Esophagus muscularis mucosa (tissue), 4 donors: ENCODE results near the gene LCN6. TPM values are rescaled to one million over a fixed set of nuclear protein-coding genes. Genes with fewer than 3 reads are reported as not detected.

Source experiments
- DNase-seq: peaks from one replicate; pipeline ENCODE4 v3.0.0-alpha.2; 2017; ENCODE audit errors: extremely low spot score
- H3K27ac ChIP-seq, 4 donors: fragments of 200-600 bp; sonication (generic); replicated peaks in 1 of 4; 1 replicate in 3 of 4; 2 replicates in 1 of 4; pipeline ENCODE4 v1.5.1; 2016 to 2019; ENCODE audit warnings: mild to moderate bottlenecking in 1 of 4
- H3K27me3 ChIP-seq, 4 donors: fragments of 200-600 bp; sonication (generic); one replicate each; pipeline versions ENCODE4 v1.5.1 to v1.6.0; 2016 to 2019
- H3K36me3 ChIP-seq, 4 donors: fragments of 200-600 bp; sonication (generic); one replicate each; pipeline ENCODE4 v1.5.1; 2016 to 2019
- H3K4me1 ChIP-seq, 4 donors: fragments of 200-600 bp; sonication (generic); one replicate each; pipeline ENCODE4 v1.5.1; 2016 to 2019
- H3K4me3 ChIP-seq, 4 donors: fragments of 200-600 bp; sonication (generic); 1 replicate in 2 of 4; 2 replicates in 2 of 4; pipeline ENCODE4 v1.5.1; 2016 to 2019; ENCODE audit warnings: mild to moderate bottlenecking in 4 of 4, moderate library complexity in 1 of 4
- H3K9me3 ChIP-seq, 4 donors: fragments of 200-600 bp; sonication (generic); 1 replicate in 3 of 4; 2 replicates in 1 of 4; pipeline ENCODE4 v1.5.1; 2016 to 2019
- CTCF ChIP-seq, 3 experiments: fragments of 200-600 bp in 2 of 3; fragments of 450-650 bp in 1 of 3; sonication (generic) in 2 of 3; IDR thresholded peaks; one replicate each; pipeline ENCODE4 v1.5.1; 2017 to 2019; ENCODE audit warnings: antibody characterized with exemption in 3 of 3, mild to moderate bottlenecking in 2 of 3, moderate library complexity in 1 of 3
- EP300 ChIP-seq: sonication (generic); formaldehyde crosslinking; IDR thresholded peaks from one replicate; pipeline ENCODE4 v1.6.1; 2017; ENCODE audit warnings: antibody characterized with exemption
- POLR2A ChIP-seq: fragments of 450-650 bp; IDR thresholded peaks from one replicate; pipeline ENCODE4 v1.6.1; 2017; ENCODE audit warnings: antibody characterized with exemption, moderate library complexity, mild to moderate bottlenecking, low read depth
- POLR2AphosphoS5 ChIP-seq, 2 donors: sonication (generic); formaldehyde crosslinking; IDR thresholded peaks; one replicate each; pipeline ENCODE4 v1.6.1; 2017; ENCODE audit warnings: antibody characterized with exemption in 2 of 2
- WGBS: methylation state at CpG from one replicate; pipeline ENCODE4 v1.1.5; 2018; 5-methylcytosine and 5-hydroxymethylcytosine counted together
- intact Hi-C: fragments of 100-400 bp; cut with DNase I; formaldehyde crosslinking; loops from one replicate; pipeline ENCODE4 v1.15.1; 2023
- total RNA-seq, 4 donors: library from RNA; depleted of rRNA; stranded (reverse); fragments of >200 nt; gene quantifications; one replicate each; pipeline versions ENCODE4 v1.1.0 to v1.2.1, GENCODE V29; 2016

Gene LCN6
- total RNA-seq, 4 donors from 2014 or later = 12.5 to 32.0 (median 23.9) TPM

- Histone ChIP-seq H3K36me3 (no peaks in the 10 kb centered on the region), H3K27ac (no peak overlapping the region), H3K4me3 (no peak overlapping the region), H3K4me1 (peaks cover 0 to 22% (median 15%) of the 10 kb centered on the region in 4 donors), H3K27me3 (peaks cover 0 to 73% (median 8%) of the 10 kb centered on the region in 4 donors), H3K9me3 (peaks cover 0 to 11% (median 3%) of the 10 kb centered on the region in 4 donors)
- intact Hi-C loops = no loop called here
- WGBS = 86% methylated on average over 5 of the region's 27 CpGs
- no peak for DNase-seq
- no peak for TF ChIP-seq EP300
- no peak for TF ChIP-seq CTCF (IDR thresholded peaks at IDR 0.05)
- TF ChIP-seq POLR2A = no peak
- TF ChIP-seq POLR2AphosphoS5 (IDR thresholded peaks at IDR 0.05) = no peak
Observed at GRCh38 chr9:136759436-136760325, 11.4 kb upstream of the LCN6 start.

- peaks cover 0 to 73% (median 6%) of the 10 kb centered on the region in 4 donors for H3K27me3 ChIP-seq
- no peak overlapping the region for H3K4me3 ChIP-seq
- WGBS = 100% methylated on average over 1 of the region's 9 CpGs
- no peak for TF ChIP-seq POLR2AphosphoS5 (IDR thresholded peaks at IDR 0.05)
- no peak for TF ChIP-seq CTCF (IDR thresholded peaks at IDR 0.05)
- no peak for TF ChIP-seq EP300
- TF ChIP-seq POLR2A = no peak
- no peak for DNase-seq
- intact Hi-C loops = no loop called here
- no peak overlapping the region for H3K27ac ChIP-seq
- peaks cover 0 to 22% (median 15%) of the 10 kb centered on the region in 4 donors for H3K4me1 ChIP-seq
- H3K9me3 ChIP-seq = peaks cover 0 to 11% (median 3%) of the 10 kb centered on the region in 4 donors
- H3K36me3 ChIP-seq = no peaks in the 10 kb centered on the region
Observed at GRCh38 chr9:136759001-136759400, 10.7 kb upstream of the LCN6 start.

GRCh38 chr9:136757751-136758140, 9.4 kb upstream of the LCN6 start:
- Histone ChIP-seq H3K4me3 (no peak overlapping the region), H3K27ac (no peak overlapping the region), H3K27me3 (peaks cover 0 to 64% (median under 1%) of the 10 kb centered on the region in 4 donors), H3K36me3 (no peaks in the 10 kb centered on the region), H3K9me3 (peaks cover 0 to 11% (median 3%) of the 10 kb centered on the region in 4 donors), H3K4me1 (peaks cover 0 to 12% (median 9%) of the 10 kb centered on the region in 4 donors)
- intact Hi-C loops = no loop called here
- 93% methylated on average over 10 of the region's 20 CpGs for WGBS
- DNase-seq = no peak
- TF ChIP-seq EP300 = no peak
- no peak for TF ChIP-seq POLR2AphosphoS5 (IDR thresholded peaks at IDR 0.05)

GRCh38 chr9:136757328-136757727, 9.0 kb upstream of the LCN6 start:
- 94% methylated on average over 18 of the region's 20 CpGs for WGBS
- Histone ChIP-seq H3K36me3 (no peaks in the 10 kb centered on the region), H3K27ac (no peak overlapping the region), H3K4me1 (peaks cover 0 to 12% (median 8%) of the 10 kb centered on the region in 4 donors), H3K27me3 (peaks cover 0 to 59% (median 0%) of the 10 kb centered on the region in 4 donors), H3K9me3 (peaks cover 0 to 11% (median 3%) of the 10 kb centered on the region in 4 donors), H3K4me3 (no peak overlapping the region)
- intact Hi-C loops = no loop called here
- TF ChIP-seq CTCF (IDR thresholded peaks at IDR 0.05) = no peak
- TF ChIP-seq POLR2AphosphoS5 (IDR thresholded peaks at IDR 0.05) = no peak
- no peak for TF ChIP-seq POLR2A
- no peak for TF ChIP-seq EP300
- DNase-seq = no peak

GRCh38 chr9:136756836-136757235, 8.5 kb upstream of the LCN6 start:
- 88% methylated on average over 18 of the region's 18 CpGs for WGBS
- no peaks in the 10 kb centered on the region for H3K36me3 ChIP-seq
- intact Hi-C loops = no loop called here
- H3K9me3 ChIP-seq = peaks cover 0 to 11% (median 6%) of the 10 kb centered on the region in 4 donors
- DNase-seq = no peak
- no peak for TF ChIP-seq EP300
- no peak for TF ChIP-seq POLR2AphosphoS5 (IDR thresholded peaks at IDR 0.05)
- no peak for TF ChIP-seq POLR2A
- no peak for TF ChIP-seq CTCF (IDR thresholded peaks at IDR 0.05)
- no peak overlapping the region for H3K4me3 ChIP-seq
- H3K27ac ChIP-seq = no peak overlapping the region
- H3K27me3 ChIP-seq = peaks cover 0 to 55% (median 0%) of the 10 kb centered on the region in 4 donors
- peaks cover 0 to 12% (median 8%) of the 10 kb centered on the region in 4 donors for H3K4me1 ChIP-seq
